Measurements from ENCODE around the gene DMPK.

Gene DMPK

GRCh38 chr19:45774765-45775164 lies 7.5 kb downstream of the DMPK start:
- no peaks in the 10 kb centered on the region for H3K36me3 ChIP-seq (ENCODE audit: insufficient read depth)
- no peak overlapping the region for H3K9ac ChIP-seq
- no peaks in the 10 kb centered on the region for H3K79me2 ChIP-seq (ENCODE audit: insufficient read depth, low read depth)
- H4K20me1 ChIP-seq (ENCODE audit: insufficient read depth): no peaks in the 10 kb centered on the region
- no peak for TF ChIP-seq CTCF (conservative IDR thresholded peaks at IDR 0.05; ENCODE audit: low read depth, low read length)
- no peak overlapping the region for H3K4me2 ChIP-seq
- no peak overlapping the region for H3K4me3 ChIP-seq (IDR thresholded peaks at IDR 0.05; ENCODE audit: insufficient read depth, low read depth, low read length)
- H3K27ac ChIP-seq: no peak overlapping the region
- no peaks in the 10 kb centered on the region for H3K27me3 ChIP-seq (ENCODE audit: insufficient read depth, low read depth)
- H2AFZ ChIP-seq (ENCODE audit: low read depth): no peak overlapping the region
- peaks cover 13% of the 10 kb centered on the region for H3K4me1 ChIP-seq (ENCODE audit: low read depth, poor library complexity, severe bottlenecking)

GRCh38 chr19:45773384-45773783 lies 8.9 kb downstream of the DMPK start:
- Histone ChIP-seq H4K20me1 (ENCODE audit: insufficient read depth) (no peaks in the 10 kb centered on the region), H3K27ac (no peak overlapping the region), H3K4me3 (IDR thresholded peaks at IDR 0.05; ENCODE audit: insufficient read depth, low read depth, low read length) (no peak overlapping the region), H3K9ac (no peak overlapping the region), H3K4me1 (ENCODE audit: low read depth, poor library complexity, severe bottlenecking) (peaks cover 12% of the 10 kb centered on the region), H2AFZ (ENCODE audit: low read depth) (no peak overlapping the region), H3K4me2 (no peak overlapping the region), H3K27me3 (ENCODE audit: insufficient read depth, low read depth) (no peaks in the 10 kb centered on the region), H3K79me2 (ENCODE audit: insufficient read depth, low read depth) (no peaks in the 10 kb centered on the region), H3K36me3 (ENCODE audit: insufficient read depth) (no peaks in the 10 kb centered on the region)
- TF ChIP-seq CTCF (conservative IDR thresholded peaks at IDR 0.05; ENCODE audit: low read depth, low read length): no peak

GRCh38 chr19:45772912-45773311 lies 9.4 kb downstream of the DMPK start:
- Histone ChIP-seq H3K79me2 (ENCODE audit: insufficient read depth, low read depth) (no peaks in the 10 kb centered on the region), H3K4me2 (no peak overlapping the region), H3K27ac (no peak overlapping the region), H3K36me3 (ENCODE audit: insufficient read depth) (no peaks in the 10 kb centered on the region), H3K27me3 (ENCODE audit: insufficient read depth, low read depth) (no peaks in the 10 kb centered on the region), H3K4me3 (IDR thresholded peaks at IDR 0.05; ENCODE audit: insufficient read depth, low read depth, low read length) (no peak overlapping the region), H4K20me1 (ENCODE audit: insufficient read depth) (no peaks in the 10 kb centered on the region), H3K9ac (no peak overlapping the region), H3K4me1 (ENCODE audit: low read depth, poor library complexity, severe bottlenecking) (peaks cover 12% of the 10 kb centered on the region), H2AFZ (ENCODE audit: low read depth) (no peak overlapping the region)
- no peak for TF ChIP-seq CTCF (conservative IDR thresholded peaks at IDR 0.05; ENCODE audit: low read depth, low read length)

GRCh38 chr19:45772130-45772840 lies 10.0 kb downstream of the DMPK start:
- H3K4me1 ChIP-seq (ENCODE audit: low read depth, poor library complexity, severe bottlenecking): peaks cover 16% of the 10 kb centered on the region
- H3K9ac ChIP-seq: no peak overlapping the region
- no peak for TF ChIP-seq CTCF (conservative IDR thresholded peaks at IDR 0.05; ENCODE audit: low read depth, low read length)
- peaks cover 5% of the 10 kb centered on the region for H3K27me3 ChIP-seq (ENCODE audit: insufficient read depth, low read depth)
- no peak overlapping the region for H3K27ac ChIP-seq
- H3K4me3 ChIP-seq (IDR thresholded peaks at IDR 0.05; ENCODE audit: insufficient read depth, low read depth, low read length): no peak overlapping the region
- H3K79me2 ChIP-seq (ENCODE audit: insufficient read depth, low read depth): no peaks in the 10 kb centered on the region
- no peaks in the 10 kb centered on the region for H3K36me3 ChIP-seq (ENCODE audit: insufficient read depth)
- no peaks in the 10 kb centered on the region for H4K20me1 ChIP-seq (ENCODE audit: insufficient read depth)
- H2AFZ ChIP-seq (ENCODE audit: low read depth): no peak overlapping the region
- H3K4me2 ChIP-seq: no peak overlapping the region

Measured in KMS-11 (cell line).